Progenitor cell of endocrine pancreas (in vitro differentiated cells): ENCODE measurements around the gene PM20D2. TPM values are rescaled to one million over a fixed set of nuclear protein-coding genes. Genes with fewer than 3 reads are reported as not detected.

Experiments
- DNase-seq: peaks from one replicate; pipeline ENCODE4 v3.0.0; 2021; ENCODE audit warnings: low spot score; ENCODE audit not compliant: unreplicated experiment
- H3K27ac Mint-ChIP-seq: 2 replicates; pipeline ENCODE4 v1.8.0; 2021; ENCODE audit warnings: mild to moderate bottlenecking, moderate library complexity, mixed read lengths
- H3K27me3 Mint-ChIP-seq: 2 replicates; pipeline ENCODE4 v1.8.0; 2021; ENCODE audit warnings: mixed read lengths
- H3K36me3 Mint-ChIP-seq: 2 replicates; pipeline ENCODE4 v1.8.0; 2022; ENCODE audit warnings: mixed read lengths; ENCODE audit not compliant: insufficient read depth
- H3K4me1 Mint-ChIP-seq: 2 replicates; pipeline ENCODE4 v1.8.0; 2021; ENCODE audit warnings: low read depth, mixed read lengths
- H3K4me3 Mint-ChIP-seq: 2 replicates; pipeline ENCODE4 v1.8.0; 2021; ENCODE audit warnings: low read depth, mild to moderate bottlenecking, moderate library complexity, mixed read lengths
- H3K9me3 Mint-ChIP-seq: 2 replicates; pipeline ENCODE4 v1.8.0; 2021; ENCODE audit warnings: low read depth, mixed read lengths
- CTCF ChIP-seq: fragments of 200-600 bp; sonication (generic); IDR thresholded peaks from one replicate; pipeline ENCODE4 v1.5.0; 2021; ENCODE audit warnings: antibody characterized with exemption, mild to moderate bottlenecking; ENCODE audit not compliant: unreplicated experiment
- total RNA-seq: library from RNA; stranded (reverse); gene quantifications from 2 replicates; pipeline ENCODE4 v1.2.1, GENCODE V29; 2021

Gene PM20D2
- total RNA-seq, 1 donor from 2014 or later: 20.8 TPM

GRCh38 chr6:89187504-89187903, 41.6 kb downstream of the PM20D2 start:
- no peak for TF ChIP-seq CTCF
- H3K4me3 Mint-ChIP-seq: no peak overlapping the region
- H3K4me1 Mint-ChIP-seq: peaks cover 3% of the 10 kb centered on the region
- no peak for DNase-seq
- no peaks in the 10 kb centered on the region for H3K27me3 Mint-ChIP-seq
- H3K27ac Mint-ChIP-seq: no peak overlapping the region
- no peaks in the 10 kb centered on the region for H3K36me3 Mint-ChIP-seq
- no peaks in the 10 kb centered on the region for H3K9me3 Mint-ChIP-seq

- no peak overlapping the region for H3K27ac Mint-ChIP-seq
- DNase-seq: no peak
- H3K4me1 Mint-ChIP-seq: peaks cover 3% of the 10 kb centered on the region
- TF ChIP-seq CTCF: no peak
- H3K4me3 Mint-ChIP-seq: no peak overlapping the region
- H3K36me3 Mint-ChIP-seq: peaks cover 6% of the 10 kb centered on the region
- H3K9me3 Mint-ChIP-seq: peaks cover 10% of the 10 kb centered on the region
- no peaks in the 10 kb centered on the region for H3K27me3 Mint-ChIP-seq
Measured at GRCh38 chr6:89190741-89191140, 44.9 kb downstream of the PM20D2 start.

GRCh38 chr6:89194559-89194958, 48.7 kb downstream of the PM20D2 start:
- Mint-ChIP-seq H3K27me3 (peaks cover 3% of the 10 kb centered on the region), H3K4me3 (no peak overlapping the region), H3K9me3 (peaks cover 11% of the 10 kb centered on the region), H3K4me1 (peaks cover 3% of the 10 kb centered on the region), H3K27ac (no peak overlapping the region), H3K36me3 (peaks cover 6% of the 10 kb centered on the region)
- no peak for DNase-seq
- no peak for TF ChIP-seq CTCF

- Mint-ChIP-seq H3K36me3 (peaks cover 6% of the 10 kb centered on the region), H3K27me3 (peaks cover 3% of the 10 kb centered on the region), H3K4me3 (no peak overlapping the region), H3K9me3 (peaks cover 11% of the 10 kb centered on the region), H3K27ac (no peak overlapping the region), H3K4me1 (no peaks in the 10 kb centered on the region)
- no peak for TF ChIP-seq CTCF
- no peak for DNase-seq
Measured at GRCh38 chr6:89197141-89197540, 51.3 kb downstream of the PM20D2 start.

- Mint-ChIP-seq H3K27ac (no peak overlapping the region), H3K4me3 (no peak overlapping the region), H3K27me3 (peaks cover 3% of the 10 kb centered on the region), H3K9me3 (peaks cover 11% of the 10 kb centered on the region), H3K4me1 (no peaks in the 10 kb centered on the region), H3K36me3 (peaks cover 6% of the 10 kb centered on the region)
- TF ChIP-seq CTCF: no peak
- no peak for DNase-seq
Measured at GRCh38 chr6:89198235-89198634, 52.4 kb downstream of the PM20D2 start.

GRCh38 chr6:89199579-89199978, 53.7 kb downstream of the PM20D2 start:
- DNase-seq: no peak
- peaks cover 8% of the 10 kb centered on the region for H3K9me3 Mint-ChIP-seq
- H3K4me1 Mint-ChIP-seq: no peaks in the 10 kb centered on the region
- H3K36me3 Mint-ChIP-seq: peaks cover 4% of the 10 kb centered on the region
- no peak for TF ChIP-seq CTCF
- no peak overlapping the region for H3K27ac Mint-ChIP-seq
- H3K4me3 Mint-ChIP-seq: no peak overlapping the region
- peaks cover 7% of the 10 kb centered on the region for H3K27me3 Mint-ChIP-seq
